GM19328 (cell line): ENCODE data around the gene LYPLAL1.
A peak's percentile ranks its signal among the peaks of the same experiment; 100 is the strongest.
"Not testable (repeated sequence)": the region's sequence is repeated elsewhere in the genome, so short reads cannot be mapped to it uniquely, and the experiment has no call there.

Source experiments
- ATAC-seq: cut with Tn5 transposase; IDR thresholded peaks from one replicate; pipeline ENCODE4 v1.9.1; 2021; ENCODE audit warnings: mild to moderate bottlenecking, moderate library complexity; ENCODE audit not compliant: unreplicated experiment

The LYPLAL1 gene

GRCh38 chr1:219209578-219209977 is 35.9 kb downstream of the LYPLAL1 start:
- no peak for ATAC-seq

GRCh38 chr1:219210067-219210466 is 36.4 kb downstream of the LYPLAL1 start:
- no peak for ATAC-seq

- no peak for ATAC-seq
Observed at GRCh38 chr1:219215477-219215876, 41.8 kb downstream of the LYPLAL1 start.

GRCh38 chr1:219220945-219221344 is 47.3 kb downstream of the LYPLAL1 start:
- peak; percentile 89 for ATAC-seq

GRCh38 chr1:219223496-219223895 is 49.8 kb downstream of the LYPLAL1 start:
- ATAC-seq = no peak

GRCh38 chr1:219226196-219226595 is 52.5 kb downstream of the LYPLAL1 start:
- ATAC-seq = no peak

GRCh38 chr1:219227360-219228057 is 53.8 kb downstream of the LYPLAL1 start:
- ATAC-seq = no peak

GRCh38 chr1:219228058-219228419 is 54.4 kb downstream of the LYPLAL1 start:
- ATAC-seq = no peak

GRCh38 chr1:219232890-219233289 is 59.2 kb downstream of the LYPLAL1 start:
- ATAC-seq = no peak

- ATAC-seq = no peak
Observed at GRCh38 chr1:219235903-219236481, 62.3 kb downstream of the LYPLAL1 start.

GRCh38 chr1:219236933-219237610 is 63.4 kb downstream of the LYPLAL1 start:
- no peak for ATAC-seq

- ATAC-seq = no peak
Observed at GRCh38 chr1:219239518-219239917, 65.8 kb downstream of the LYPLAL1 start.

- ATAC-seq = no peak
Observed at GRCh38 chr1:219244864-219245263, 71.2 kb downstream of the LYPLAL1 start.

- no peak for ATAC-seq
Observed at GRCh38 chr1:219247441-219247840, 73.8 kb downstream of the LYPLAL1 start.

GRCh38 chr1:219250468-219250867 is 76.8 kb downstream of the LYPLAL1 start:
- ATAC-seq = not testable (repeated sequence)

- no peak for ATAC-seq
Observed at GRCh38 chr1:219257751-219258150, 84.1 kb downstream of the LYPLAL1 start.

- ATAC-seq = no peak
Observed at GRCh38 chr1:219261454-219261853, 87.8 kb downstream of the LYPLAL1 start.
